PC-3 (cell line): ENCODE results near the gene RAET1E. TPM values are rescaled to one million over a fixed set of nuclear protein-coding genes. Genes with fewer than 3 reads are reported as not detected.
"Not testable (repeated sequence)": the region's sequence is repeated elsewhere in the genome, so short reads cannot be mapped to it uniquely, and the experiment has no call there.

Experiments used
- ATAC-seq: fragments of 200-7000 bp; cut with Tn5 transposase; 2 replicates; pipeline ENCODE4 v1.9.1; 2020; ENCODE audit warnings: mild to moderate bottlenecking, moderate library complexity
- BruUV-seq: library from RNA; stranded (reverse); fragments of 400-500 nt; replicated peaks from 2 replicates; lab custom pipeline; 2021; lab: Mats Ljungman, UMichigan
- CTCF ChIA-PET: fragments of 300-600 bp; sonication (Branson Sonifier 250); formaldehyde crosslinking; loops from one replicate; lab custom pipeline; 2022; ENCODE audit warnings: antibody characterized with exemption; lab: Charles Lee
- POLR2A ChIA-PET: fragments of 300-600 bp; sonication (Branson Sonifier 250); formaldehyde crosslinking; loops from one replicate; lab custom pipeline; 2022; ENCODE audit warnings: antibody characterized with exemption; ENCODE audit not compliant: unreplicated experiment; lab: Charles Lee
- DNase-seq: peaks from one replicate; pipeline ENCODE4 v3.0.0-alpha.2; 2015
- H2AFZ ChIP-seq: fragments of 300-600 bp; sonication (generic); 2 replicates; pipeline ENCODE4 v1.6.0; 2016; ENCODE audit warnings: antibody characterized with exemption, low read length
- H3F3A ChIP-seq: fragments of 300-600 bp; sonication (generic); one replicate; pipeline ENCODE4 v1.6.0; 2017; ENCODE audit warnings: antibody characterized with exemption, low read length, control low read depth, mild to moderate bottlenecking; ENCODE audit not compliant: unreplicated experiment
- H3K27ac ChIP-seq: fragments of 300-600 bp; sonication (generic); 2 replicates; pipeline ENCODE4 v1.5.1; 2016; ENCODE audit warnings: mild to moderate bottlenecking, low read length
- H3K27me3 ChIP-seq: fragments of 300-600 bp; sonication (generic); 2 replicates; pipeline ENCODE4 v1.6.1; 2016; ENCODE audit warnings: low read length, mixed read lengths
- H3K36me3 ChIP-seq: fragments of 300-600 bp; sonication (generic); 2 replicates; pipeline ENCODE4 v1.6.1; 2016; ENCODE audit warnings: low read depth, mixed run types, low read length, mixed read lengths
- H3K4me1 ChIP-seq: fragments of 300-600 bp; sonication (generic); 2 replicates; pipeline ENCODE4 v1.5.1; 2016; ENCODE audit warnings: low read length; ENCODE audit not compliant: insufficient read depth
- H3K4me2 ChIP-seq: fragments of 300-600 bp; sonication (generic); 2 replicates; pipeline ENCODE4 v1.6.0; 2016; ENCODE audit warnings: low read length
- H3K4me3 ChIP-seq: fragments of 300-600 bp; sonication (generic); 2 replicates; pipeline ENCODE4 v1.5.1; 2016; ENCODE audit warnings: mild to moderate bottlenecking, low read length, mixed read lengths
- H3K79me2 ChIP-seq: fragments of 300-600 bp; sonication (generic); 2 replicates; pipeline ENCODE4 v1.6.1; 2017; ENCODE audit warnings: low read length, mixed read lengths
- H3K9ac ChIP-seq: fragments of 300-600 bp; sonication (generic); 2 replicates; pipeline ENCODE4 v1.6.0; 2016; ENCODE audit warnings: mild to moderate bottlenecking, low read length
- H3K9me2 ChIP-seq: fragments of 300-600 bp; sonication (generic); replicated peaks from 2 replicates; pipeline ENCODE4 v1.6.1; 2016; ENCODE audit warnings: mixed run types, low read length, mixed read lengths
- H3K9me3 ChIP-seq: fragments of 300-600 bp; sonication (generic); 2 replicates; pipeline ENCODE4 v1.6.1; 2016; ENCODE audit warnings: low read length, mixed read lengths
- H4K20me1 ChIP-seq: fragments of 300-600 bp; sonication (generic); 2 replicates; pipeline ENCODE4 v1.6.1; 2016; ENCODE audit warnings: low read length, mixed read lengths
- EZH2 ChIP-seq: fragments of 300-600 bp; sonication (generic); IDR thresholded peaks from one replicate; pipeline ENCODE4 v1.6.1; 2017; ENCODE audit warnings: antibody characterized with exemption, mild to moderate bottlenecking, low read length; ENCODE audit not compliant: unreplicated experiment
- EZH2phosphoT487 ChIP-seq: fragments of 300-600 bp; sonication (generic); IDR thresholded peaks from 2 replicates; pipeline ENCODE4 v1.6.1; 2018; ENCODE audit warnings: mild to moderate bottlenecking, antibody characterized with exemption, low read length, borderline replicate concordance
- intact Hi-C: fragments of 100-400 bp; cut with micrococcal nuclease; formaldehyde crosslinking; loops from 2 replicates; pipeline ENCODE4 v1.9.0; 2023
- total RNA-seq: library from RNA; depleted of rRNA; stranded (reverse); fragments of >200 nt; gene quantifications from 2 replicates; pipeline ENCODE4 v1.2.3, GENCODE V29; 2014
- TF ChIP-seq, protein P1 (sequence below): fragments of 300-600 bp; sonication (generic); conservative IDR thresholded peaks from 2 replicates; pipeline ENCODE4 v1.5.1; 2017; ENCODE audit warnings: antibody characterized with exemption, low read depth, mild to moderate bottlenecking, low read length

RAET1E gene
- total RNA-seq, 1 experiment from 2014 or later: 0.40 TPM

DNA sequence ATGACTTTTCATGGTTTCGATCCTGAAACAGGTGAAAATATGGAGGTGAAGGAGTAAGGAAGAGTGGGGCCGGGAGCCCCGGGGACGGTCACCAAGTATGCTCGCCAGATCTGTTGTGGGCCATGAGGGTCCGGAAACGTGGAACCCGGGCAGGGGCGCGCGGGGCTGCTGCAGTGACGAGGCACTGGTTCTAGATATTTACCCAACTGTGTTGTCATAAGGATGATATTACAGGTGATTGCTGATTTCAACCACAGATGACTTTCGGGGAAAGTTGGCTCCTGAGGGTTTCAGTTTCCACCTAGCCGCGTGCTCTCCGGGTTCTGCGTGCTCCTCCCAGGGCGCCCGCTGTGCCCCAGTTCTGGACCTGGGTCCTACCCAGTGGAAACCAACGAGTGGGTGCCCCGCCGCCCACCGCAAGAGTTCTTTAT, 12.8 kb upstream of the RAET1E start:
- no TSS peak for BruUV-seq
- H3K4me2 ChIP-seq: no peak overlapping the region
- no peaks in the 10 kb centered on the region for H3K9me3 ChIP-seq
- no peaks in the 10 kb centered on the region for H3F3A ChIP-seq
- H4K20me1 ChIP-seq: no peaks in the 10 kb centered on the region
- H3K4me3 ChIP-seq: no peak overlapping the region
- TF ChIP-seq EZH2: no peak
- no peak for TF ChIP-seq EZH2phosphoT487
- TF ChIP-seq, protein P1, sequence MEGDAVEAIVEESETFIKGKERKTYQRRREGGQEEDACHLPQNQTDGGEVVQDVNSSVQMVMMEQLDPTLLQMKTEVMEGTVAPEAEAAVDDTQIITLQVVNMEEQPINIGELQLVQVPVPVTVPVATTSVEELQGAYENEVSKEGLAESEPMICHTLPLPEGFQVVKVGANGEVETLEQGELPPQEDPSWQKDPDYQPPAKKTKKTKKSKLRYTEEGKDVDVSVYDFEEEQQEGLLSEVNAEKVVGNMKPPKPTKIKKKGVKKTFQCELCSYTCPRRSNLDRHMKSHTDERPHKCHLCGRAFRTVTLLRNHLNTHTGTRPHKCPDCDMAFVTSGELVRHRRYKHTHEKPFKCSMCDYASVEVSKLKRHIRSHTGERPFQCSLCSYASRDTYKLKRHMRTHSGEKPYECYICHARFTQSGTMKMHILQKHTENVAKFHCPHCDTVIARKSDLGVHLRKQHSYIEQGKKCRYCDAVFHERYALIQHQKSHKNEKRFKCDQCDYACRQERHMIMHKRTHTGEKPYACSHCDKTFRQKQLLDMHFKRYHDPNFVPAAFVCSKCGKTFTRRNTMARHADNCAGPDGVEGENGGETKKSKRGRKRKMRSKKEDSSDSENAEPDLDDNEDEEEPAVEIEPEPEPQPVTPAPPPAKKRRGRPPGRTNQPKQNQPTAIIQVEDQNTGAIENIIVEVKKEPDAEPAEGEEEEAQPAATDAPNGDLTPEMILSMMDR: no peak
- no peaks in the 10 kb centered on the region for H3K4me1 ChIP-seq
- H3K9me2 ChIP-seq: no peaks in the 10 kb centered on the region
- no peak overlapping the region for H3K27ac ChIP-seq
- no peak overlapping the region for H3K9ac ChIP-seq
- no peaks in the 10 kb centered on the region for H3K36me3 ChIP-seq
- no peak for ATAC-seq
- H3K27me3 ChIP-seq: no peaks in the 10 kb centered on the region
- DNase-seq: no peak
- no peak overlapping the region for H2AFZ ChIP-seq
- H3K79me2 ChIP-seq: no peaks in the 10 kb centered on the region
- ChIA-PET CTCF (no interaction called here), POLR2A (no interaction called here)
- intact Hi-C loops: no loop called here

DNA sequence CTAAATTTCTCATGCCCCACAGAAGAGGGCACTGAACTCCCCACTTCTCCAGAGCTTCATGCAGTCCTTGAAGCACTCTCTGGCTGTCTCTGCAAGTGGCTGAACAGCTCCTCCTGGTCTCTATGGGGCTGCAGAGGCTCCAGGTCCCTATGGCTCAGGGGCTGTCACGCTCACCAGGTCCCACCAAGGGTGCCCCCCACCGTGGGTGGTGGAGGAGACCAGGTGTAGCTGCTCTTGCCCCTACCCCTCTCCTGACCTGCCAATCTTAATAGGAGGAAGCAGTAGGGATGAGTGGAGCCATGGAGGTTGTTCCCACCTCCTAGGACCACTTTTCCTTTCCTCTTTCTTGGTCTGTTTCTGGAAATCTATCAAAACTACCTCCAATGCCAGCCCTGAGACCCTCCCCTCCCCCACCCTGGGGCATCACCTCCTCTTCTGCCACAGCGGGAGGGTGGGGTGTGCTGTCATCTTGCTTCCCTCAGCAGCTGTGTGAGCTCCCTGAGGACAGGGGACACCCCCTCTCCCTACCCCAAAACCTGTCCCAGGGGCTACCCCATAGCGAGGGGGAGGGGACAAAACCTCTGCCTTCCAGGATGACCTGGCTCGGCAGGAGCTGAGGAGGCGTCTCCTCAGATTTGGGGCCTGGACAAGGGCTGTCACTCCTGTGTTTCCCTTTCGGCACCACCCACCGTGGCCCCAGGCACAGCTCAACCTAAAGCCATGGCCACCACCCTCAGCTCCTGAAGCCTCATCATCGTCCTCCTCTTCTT, 12.0 kb upstream of the RAET1E start:
- ChIA-PET CTCF (no interaction called here), POLR2A (no interaction called here)
- Histone ChIP-seq H3K36me3 (no peaks in the 10 kb centered on the region), H3K4me2 (no peak overlapping the region), H3K27ac (no peak overlapping the region), H4K20me1 (no peaks in the 10 kb centered on the region), H3K9ac (no peak overlapping the region), H3K9me3 (no peaks in the 10 kb centered on the region), H3K4me3 (no peak overlapping the region), H3K4me1 (no peaks in the 10 kb centered on the region), H3K79me2 (no peaks in the 10 kb centered on the region), H3K27me3 (no peaks in the 10 kb centered on the region), H3K9me2 (no peaks in the 10 kb centered on the region), H3F3A (no peaks in the 10 kb centered on the region), H2AFZ (no peak overlapping the region)
- no TSS peak for BruUV-seq
- no peak for DNase-seq
- TF ChIP-seq, protein P1: no peak
- TF ChIP-seq EZH2: no peak
- no peak for TF ChIP-seq EZH2phosphoT487
- no peak for ATAC-seq
- intact Hi-C loops: no loop called here

DNA sequence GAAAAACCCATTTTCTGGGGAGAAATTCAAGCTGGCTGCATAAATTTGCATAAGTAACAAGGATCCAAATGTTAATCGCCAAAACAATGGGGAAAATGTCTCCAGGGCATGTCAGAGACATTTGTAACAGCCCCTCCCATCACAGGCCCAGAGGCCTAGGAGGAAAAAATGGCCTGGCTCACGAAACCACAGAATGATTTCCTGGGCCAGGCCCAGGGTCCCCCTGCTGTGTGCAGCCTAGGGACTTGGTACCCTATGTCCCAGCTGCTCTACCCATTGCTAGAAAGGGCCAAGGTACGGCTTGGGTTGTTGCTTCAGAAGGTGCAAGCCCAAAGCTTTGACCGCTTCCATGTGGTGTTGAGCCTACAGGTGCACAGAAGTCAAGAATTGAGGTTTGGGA, 10.6 kb upstream of the RAET1E start:
- BruUV-seq, CTCF ChIA-PET, POLR2A ChIA-PET: not testable (repeated sequence)

More for the DNA sequence above, 10.6 kb upstream of the RAET1E start:
- H3K9me2 ChIP-seq, H3F3A ChIP-seq, intact Hi-C loops, H3K9me3 ChIP-seq, H3K9ac ChIP-seq, H3K27ac ChIP-seq, H4K20me1 ChIP-seq, DNase-seq, ATAC-seq, H3K79me2 ChIP-seq, H3K27me3 ChIP-seq, H2AFZ ChIP-seq, H3K4me3 ChIP-seq, H3K4me2 ChIP-seq, H3K4me1 ChIP-seq, H3K36me3 ChIP-seq: not testable (repeated sequence)
